ENCODE data around the gene PAX2.

DNA sequence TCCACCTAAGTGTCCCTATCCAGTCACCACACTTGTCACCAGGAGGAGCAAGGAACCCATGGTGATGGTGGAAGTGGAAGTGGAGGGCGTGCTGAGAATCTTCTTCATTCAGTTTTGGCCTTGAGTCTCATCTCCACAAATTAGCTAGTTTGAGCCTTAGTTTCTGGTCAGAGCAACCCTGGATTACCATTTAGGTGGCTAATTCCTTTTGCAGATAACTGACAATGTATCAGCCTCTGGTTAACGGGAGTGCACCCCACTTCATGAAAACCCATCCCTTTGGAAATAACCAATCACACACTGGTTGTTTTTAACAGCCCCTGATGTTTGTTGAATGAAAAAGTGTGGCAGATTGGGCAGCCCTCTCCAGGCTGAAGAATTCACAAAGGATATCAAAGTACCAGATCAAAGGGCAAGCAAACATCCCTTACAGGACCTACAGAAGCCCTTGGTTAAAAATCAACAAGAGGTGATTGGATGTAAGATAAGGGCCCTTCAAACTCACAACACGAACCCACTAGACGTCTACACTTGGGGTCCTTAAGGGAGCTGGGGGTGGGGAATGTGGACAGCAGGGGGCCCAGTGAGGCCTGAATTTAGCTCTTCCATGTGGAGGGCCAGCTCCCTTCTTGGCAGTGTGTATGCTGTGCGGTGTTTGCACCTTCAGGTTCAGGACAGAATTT, 130.2 kb downstream of the PAX2 start:
- TF ChIP-seq, protein P1, sequence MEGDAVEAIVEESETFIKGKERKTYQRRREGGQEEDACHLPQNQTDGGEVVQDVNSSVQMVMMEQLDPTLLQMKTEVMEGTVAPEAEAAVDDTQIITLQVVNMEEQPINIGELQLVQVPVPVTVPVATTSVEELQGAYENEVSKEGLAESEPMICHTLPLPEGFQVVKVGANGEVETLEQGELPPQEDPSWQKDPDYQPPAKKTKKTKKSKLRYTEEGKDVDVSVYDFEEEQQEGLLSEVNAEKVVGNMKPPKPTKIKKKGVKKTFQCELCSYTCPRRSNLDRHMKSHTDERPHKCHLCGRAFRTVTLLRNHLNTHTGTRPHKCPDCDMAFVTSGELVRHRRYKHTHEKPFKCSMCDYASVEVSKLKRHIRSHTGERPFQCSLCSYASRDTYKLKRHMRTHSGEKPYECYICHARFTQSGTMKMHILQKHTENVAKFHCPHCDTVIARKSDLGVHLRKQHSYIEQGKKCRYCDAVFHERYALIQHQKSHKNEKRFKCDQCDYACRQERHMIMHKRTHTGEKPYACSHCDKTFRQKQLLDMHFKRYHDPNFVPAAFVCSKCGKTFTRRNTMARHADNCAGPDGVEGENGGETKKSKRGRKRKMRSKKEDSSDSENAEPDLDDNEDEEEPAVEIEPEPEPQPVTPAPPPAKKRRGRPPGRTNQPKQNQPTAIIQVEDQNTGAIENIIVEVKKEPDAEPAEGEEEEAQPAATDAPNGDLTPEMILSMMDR (IDR thresholded peaks at IDR 0.05): no peak
- TF ChIP-seq POLR2A (IDR thresholded peaks at IDR 0.05): no peak
- TF ChIP-seq EP300 (IDR thresholded peaks at IDR 0.05): no peak
- TF ChIP-seq POLR2AphosphoS5 (IDR thresholded peaks at IDR 0.05): no peak
